Measurements from ENCODE around the gene PAF1.

Gene PAF1
- 160 reads per million, percentile 90 among the genes with 10 or more reads in this experiment for total RNA-seq

- peak; percentile 93 for DNase-seq
These were observed at the start of gene PAF1, which contains the start of gene MED29 for GRCh38 chr19:39390751-39391437. Gene PAF1, minus strand, starts transcription at chr19:39391106. Its CDS starts 242 bp downstream, at chr19:39390864. Gene MED29, plus strand, starts transcription at chr19:39391378. Its CDS starts 45 bp downstream, at chr19:39391423.

- no peak for DNase-seq
These were observed 47.5 kb upstream of the PAF1 start for GRCh38 chr19:39438270-39438934.

- no peak for DNase-seq
These were observed 45.4 kb upstream of the PAF1 start for GRCh38 chr19:39436350-39436716.

GRCh38 chr19:39435499-39436349 lies 44.8 kb upstream of the PAF1 start, which contains the start of gene RPS16:
Gene RPS16, minus strand, starts transcription at chr19:39435949. Its CDS starts 54 bp downstream, at chr19:39435895.
- peak; percentile 97 for DNase-seq

- DNase-seq, result no peak
These were observed 43.5 kb upstream of the PAF1 start for GRCh38 chr19:39434123-39435076.

GRCh38 chr19:39433480-39434079 lies 42.7 kb upstream of the PAF1 start:
- DNase-seq, result no peak

- DNase-seq, result no peak
These were observed 41.7 kb upstream of the PAF1 start for GRCh38 chr19:39432677-39433025.

GRCh38 chr19:39430675-39431593 lies 40.0 kb upstream of the PAF1 start:
- DNase-seq, result peak; percentile 68

- no peak for DNase-seq
These were observed 37.6 kb upstream of the PAF1 start for GRCh38 chr19:39428283-39429112.

GRCh38 chr19:39427707-39428106 lies 36.8 kb upstream of the PAF1 start:
- DNase-seq, result no peak

- DNase-seq, result no peak
These were observed 35.3 kb upstream of the PAF1 start for GRCh38 chr19:39426170-39426569.

GRCh38 chr19:39425744-39426143 lies 34.8 kb upstream of the PAF1 start:
- no peak for DNase-seq

GRCh38 chr19:39424934-39425333 lies 34.0 kb upstream of the PAF1 start:
- no peak for DNase-seq

GRCh38 chr19:39423258-39424086 lies 32.6 kb upstream of the PAF1 start:
- no peak for DNase-seq

- DNase-seq, result no peak
These were observed 31.1 kb upstream of the PAF1 start for GRCh38 chr19:39422020-39422419.

- no peak for DNase-seq
These were observed 29.9 kb upstream of the PAF1 start for GRCh38 chr19:39420769-39421168.

GRCh38 chr19:39419003-39419402 lies 28.1 kb upstream of the PAF1 start:
- DNase-seq, result no peak

- DNase-seq, result no peak
These were observed 26.7 kb upstream of the PAF1 start for GRCh38 chr19:39417463-39418181.
